PC-3 (cell line): ENCODE data around the gene RHOJ. TPM values are rescaled to one million over a fixed set of nuclear protein-coding genes. Genes with fewer than 3 reads are reported as not detected.
"Not testable (repeated sequence)": the region's sequence is repeated elsewhere in the genome, so short reads cannot be mapped to it uniquely, and the experiment has no call there.

Experiments
- ATAC-seq: fragments of 200-7000 bp; cut with Tn5 transposase; 2 replicates; pipeline ENCODE4 v1.9.1; 2020; ENCODE audit warnings: mild to moderate bottlenecking, moderate library complexity
- BruUV-seq: library from RNA; stranded (reverse); fragments of 400-500 nt; replicated peaks from 2 replicates; lab custom pipeline; 2021; lab: Mats Ljungman, UMichigan
- CTCF ChIA-PET: fragments of 300-600 bp; sonication (Branson Sonifier 250); formaldehyde crosslinking; loops from one replicate; lab custom pipeline; 2022; ENCODE audit warnings: antibody characterized with exemption; lab: Charles Lee
- POLR2A ChIA-PET: fragments of 300-600 bp; sonication (Branson Sonifier 250); formaldehyde crosslinking; loops from one replicate; lab custom pipeline; 2022; ENCODE audit warnings: antibody characterized with exemption; ENCODE audit not compliant: unreplicated experiment; lab: Charles Lee
- DNase-seq: peaks from one replicate; pipeline ENCODE4 v3.0.0-alpha.2; 2015
- H2AFZ ChIP-seq: fragments of 300-600 bp; sonication (generic); 2 replicates; pipeline ENCODE4 v1.6.0; 2016; ENCODE audit warnings: antibody characterized with exemption, low read length
- H3F3A ChIP-seq: fragments of 300-600 bp; sonication (generic); one replicate; pipeline ENCODE4 v1.6.0; 2017; ENCODE audit warnings: antibody characterized with exemption, low read length, control low read depth, mild to moderate bottlenecking; ENCODE audit not compliant: unreplicated experiment
- H3K27ac ChIP-seq: fragments of 300-600 bp; sonication (generic); 2 replicates; pipeline ENCODE4 v1.5.1; 2016; ENCODE audit warnings: mild to moderate bottlenecking, low read length
- H3K27me3 ChIP-seq: fragments of 300-600 bp; sonication (generic); 2 replicates; pipeline ENCODE4 v1.6.1; 2016; ENCODE audit warnings: low read length, mixed read lengths
- H3K36me3 ChIP-seq: fragments of 300-600 bp; sonication (generic); 2 replicates; pipeline ENCODE4 v1.6.1; 2016; ENCODE audit warnings: low read depth, mixed run types, low read length, mixed read lengths
- H3K4me1 ChIP-seq: fragments of 300-600 bp; sonication (generic); 2 replicates; pipeline ENCODE4 v1.5.1; 2016; ENCODE audit warnings: low read length; ENCODE audit not compliant: insufficient read depth
- H3K4me2 ChIP-seq: fragments of 300-600 bp; sonication (generic); 2 replicates; pipeline ENCODE4 v1.6.0; 2016; ENCODE audit warnings: low read length
- H3K4me3 ChIP-seq: fragments of 300-600 bp; sonication (generic); 2 replicates; pipeline ENCODE4 v1.5.1; 2016; ENCODE audit warnings: mild to moderate bottlenecking, low read length, mixed read lengths
- H3K79me2 ChIP-seq: fragments of 300-600 bp; sonication (generic); 2 replicates; pipeline ENCODE4 v1.6.1; 2017; ENCODE audit warnings: low read length, mixed read lengths
- H3K9ac ChIP-seq: fragments of 300-600 bp; sonication (generic); 2 replicates; pipeline ENCODE4 v1.6.0; 2016; ENCODE audit warnings: mild to moderate bottlenecking, low read length
- H3K9me2 ChIP-seq: fragments of 300-600 bp; sonication (generic); replicated peaks from 2 replicates; pipeline ENCODE4 v1.6.1; 2016; ENCODE audit warnings: mixed run types, low read length, mixed read lengths
- H3K9me3 ChIP-seq: fragments of 300-600 bp; sonication (generic); 2 replicates; pipeline ENCODE4 v1.6.1; 2016; ENCODE audit warnings: low read length, mixed read lengths
- H4K20me1 ChIP-seq: fragments of 300-600 bp; sonication (generic); 2 replicates; pipeline ENCODE4 v1.6.1; 2016; ENCODE audit warnings: low read length, mixed read lengths
- EZH2 ChIP-seq: fragments of 300-600 bp; sonication (generic); IDR thresholded peaks from one replicate; pipeline ENCODE4 v1.6.1; 2017; ENCODE audit warnings: antibody characterized with exemption, mild to moderate bottlenecking, low read length; ENCODE audit not compliant: unreplicated experiment
- EZH2phosphoT487 ChIP-seq: fragments of 300-600 bp; sonication (generic); IDR thresholded peaks from 2 replicates; pipeline ENCODE4 v1.6.1; 2018; ENCODE audit warnings: mild to moderate bottlenecking, antibody characterized with exemption, low read length, borderline replicate concordance
- intact Hi-C: fragments of 100-400 bp; cut with micrococcal nuclease; formaldehyde crosslinking; loops from 2 replicates; pipeline ENCODE4 v1.9.0; 2023
- total RNA-seq: library from RNA; depleted of rRNA; stranded (reverse); fragments of >200 nt; gene quantifications from 2 replicates; pipeline ENCODE4 v1.2.3, GENCODE V29; 2014
- TF ChIP-seq, protein P1 (sequence below): fragments of 300-600 bp; sonication (generic); conservative IDR thresholded peaks from 2 replicates; pipeline ENCODE4 v1.5.1; 2017; ENCODE audit warnings: antibody characterized with exemption, low read depth, mild to moderate bottlenecking, low read length

RHOJ gene
- total RNA-seq, 1 experiment from 2014 or later, result not detected

DNA sequence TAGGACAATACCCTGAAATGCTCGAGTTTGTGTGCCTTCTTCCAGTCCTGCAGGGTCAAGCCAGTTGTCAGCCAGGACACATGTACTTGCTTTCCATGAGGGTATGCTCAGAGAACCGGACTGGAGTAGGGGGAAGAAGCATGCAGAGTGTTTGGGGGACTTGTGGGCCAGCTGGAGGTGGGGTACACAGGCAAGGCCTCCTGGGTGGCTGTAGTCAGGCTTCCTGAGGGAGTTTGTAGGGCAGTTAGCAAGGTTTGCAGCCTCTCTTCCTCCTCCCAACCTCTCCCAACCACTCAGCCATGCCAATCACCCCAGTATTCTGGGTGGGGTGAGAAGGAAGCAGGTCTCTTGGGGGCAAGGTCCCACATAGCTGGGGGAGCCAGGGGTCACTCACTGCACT is 47.0 kb upstream of the RHOJ start:
- TF ChIP-seq, protein P1, sequence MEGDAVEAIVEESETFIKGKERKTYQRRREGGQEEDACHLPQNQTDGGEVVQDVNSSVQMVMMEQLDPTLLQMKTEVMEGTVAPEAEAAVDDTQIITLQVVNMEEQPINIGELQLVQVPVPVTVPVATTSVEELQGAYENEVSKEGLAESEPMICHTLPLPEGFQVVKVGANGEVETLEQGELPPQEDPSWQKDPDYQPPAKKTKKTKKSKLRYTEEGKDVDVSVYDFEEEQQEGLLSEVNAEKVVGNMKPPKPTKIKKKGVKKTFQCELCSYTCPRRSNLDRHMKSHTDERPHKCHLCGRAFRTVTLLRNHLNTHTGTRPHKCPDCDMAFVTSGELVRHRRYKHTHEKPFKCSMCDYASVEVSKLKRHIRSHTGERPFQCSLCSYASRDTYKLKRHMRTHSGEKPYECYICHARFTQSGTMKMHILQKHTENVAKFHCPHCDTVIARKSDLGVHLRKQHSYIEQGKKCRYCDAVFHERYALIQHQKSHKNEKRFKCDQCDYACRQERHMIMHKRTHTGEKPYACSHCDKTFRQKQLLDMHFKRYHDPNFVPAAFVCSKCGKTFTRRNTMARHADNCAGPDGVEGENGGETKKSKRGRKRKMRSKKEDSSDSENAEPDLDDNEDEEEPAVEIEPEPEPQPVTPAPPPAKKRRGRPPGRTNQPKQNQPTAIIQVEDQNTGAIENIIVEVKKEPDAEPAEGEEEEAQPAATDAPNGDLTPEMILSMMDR, result no peak
- TF ChIP-seq EZH2 (no peak), EZH2phosphoT487 (no peak)
- Histone ChIP-seq H3K79me2 (no peaks in the 10 kb centered on the region), H3F3A (no peaks in the 10 kb centered on the region), H4K20me1 (no peaks in the 10 kb centered on the region), H3K4me1 (no peaks in the 10 kb centered on the region), H3K27me3 (0 out of 2 replicates have a peak, but pooled peaks cover 5% of the 10 kb centered on the region), H3K4me3 (no peak overlapping the region), H3K4me2 (no peak overlapping the region), H2AFZ (no peak overlapping the region), H3K36me3 (no peaks in the 10 kb centered on the region), H3K9me2 (no peaks in the 10 kb centered on the region), H3K9me3 (no peaks in the 10 kb centered on the region), H3K27ac (no peak overlapping the region), H3K9ac (no peak overlapping the region)
- BruUV-seq, result no TSS peak
- intact Hi-C loops, result no loop called here
- ATAC-seq, result no peak
- CTCF ChIA-PET, result no interaction called here
- no peak for DNase-seq
- POLR2A ChIA-PET, result no interaction called here

DNA sequence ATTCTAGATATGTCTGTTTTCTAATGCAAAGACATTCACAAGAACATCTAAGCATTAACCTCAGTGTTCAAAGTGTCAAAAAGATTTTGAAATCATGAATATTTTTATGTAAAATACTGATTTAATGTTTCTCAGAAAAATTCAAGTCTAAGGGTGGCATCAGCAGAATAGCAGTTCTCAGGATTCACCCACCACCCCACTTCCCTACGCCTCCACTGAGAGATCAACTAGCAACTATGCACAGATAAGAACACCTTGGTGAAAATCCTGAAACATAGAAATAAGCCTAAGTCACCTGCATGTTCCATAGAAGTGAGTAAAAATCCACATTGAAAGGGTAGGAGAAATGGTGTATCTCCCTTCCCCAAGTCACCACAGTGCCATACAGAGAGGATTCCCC is 40.9 kb upstream of the RHOJ start:
- no peak for ATAC-seq
- Histone ChIP-seq H3K4me2 (no peak overlapping the region), H3K9me3 (peaks cover 13% of the 10 kb centered on the region; the same call in 1 of the 2 replicates), H3K4me1 (no peaks in the 10 kb centered on the region), H3K9ac (no peak overlapping the region), H3K4me3 (no peak overlapping the region), H3K27me3 (no peaks in the 10 kb centered on the region), H3K36me3 (no peaks in the 10 kb centered on the region), H3K79me2 (no peaks in the 10 kb centered on the region), H3K27ac (no peak overlapping the region), H3K9me2 (no peaks in the 10 kb centered on the region), H2AFZ (no peak overlapping the region), H3F3A (no peaks in the 10 kb centered on the region), H4K20me1 (no peaks in the 10 kb centered on the region)
- POLR2A ChIA-PET, result no interaction called here
- intact Hi-C loops, result no loop called here
- TF ChIP-seq EZH2phosphoT487 (no peak), EZH2 (no peak)
- TF ChIP-seq, protein P1, result no peak
- DNase-seq, result no peak
- CTCF ChIA-PET, result no interaction called here
- no TSS peak for BruUV-seq

DNA sequence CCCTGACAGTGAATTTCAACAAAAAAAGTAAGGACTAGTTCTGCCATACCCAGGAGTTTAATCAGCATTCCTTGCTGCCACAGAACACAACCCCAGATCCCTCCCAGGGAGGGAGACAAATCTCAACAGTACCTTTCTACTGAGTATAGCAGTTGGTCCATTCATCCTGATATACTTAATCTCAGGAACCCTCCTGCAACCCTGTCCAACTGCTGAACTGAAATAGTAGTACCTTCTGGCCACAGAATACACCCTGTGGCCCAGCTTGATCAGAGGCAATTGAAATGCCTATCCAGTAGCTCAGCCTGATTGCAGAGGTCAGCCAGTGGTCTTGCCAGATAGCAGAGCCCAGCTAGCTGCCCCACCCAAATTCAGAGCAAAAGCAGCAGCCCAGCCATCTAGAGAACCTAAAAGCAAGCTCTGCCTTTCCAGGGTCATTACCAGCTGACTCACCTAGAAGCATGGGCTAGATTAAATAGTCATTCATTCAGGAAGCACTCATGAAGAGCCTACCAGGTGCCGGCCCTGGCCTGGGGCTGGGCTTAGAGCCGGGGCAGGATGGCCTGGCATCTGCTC is 40.0 kb upstream of the RHOJ start:
- Histone ChIP-seq H3F3A (no peaks in the 10 kb centered on the region), H3K79me2 (no peaks in the 10 kb centered on the region), H3K27ac (no peak overlapping the region), H3K9ac (no peak overlapping the region), H3K36me3 (no peaks in the 10 kb centered on the region), H3K9me3 (peaks cover 13% of the 10 kb centered on the region; the same call in 1 of the 2 replicates), H3K4me1 (no peaks in the 10 kb centered on the region), H3K27me3 (no peaks in the 10 kb centered on the region), H2AFZ (no peak overlapping the region), H3K4me3 (no peak overlapping the region), H3K4me2 (no peak overlapping the region), H4K20me1 (no peaks in the 10 kb centered on the region), H3K9me2 (no peaks in the 10 kb centered on the region)
- POLR2A ChIA-PET, result no interaction called here
- no TSS peak for BruUV-seq
- no peak for TF ChIP-seq EZH2phosphoT487
- TF ChIP-seq, protein P1, result no peak
- no peak for TF ChIP-seq EZH2
- DNase-seq (no peak), ATAC-seq (no peak; the same call in 1 of the 2 replicates)
- intact Hi-C loops, result no loop called here
- CTCF ChIA-PET, result no interaction called here

DNA sequence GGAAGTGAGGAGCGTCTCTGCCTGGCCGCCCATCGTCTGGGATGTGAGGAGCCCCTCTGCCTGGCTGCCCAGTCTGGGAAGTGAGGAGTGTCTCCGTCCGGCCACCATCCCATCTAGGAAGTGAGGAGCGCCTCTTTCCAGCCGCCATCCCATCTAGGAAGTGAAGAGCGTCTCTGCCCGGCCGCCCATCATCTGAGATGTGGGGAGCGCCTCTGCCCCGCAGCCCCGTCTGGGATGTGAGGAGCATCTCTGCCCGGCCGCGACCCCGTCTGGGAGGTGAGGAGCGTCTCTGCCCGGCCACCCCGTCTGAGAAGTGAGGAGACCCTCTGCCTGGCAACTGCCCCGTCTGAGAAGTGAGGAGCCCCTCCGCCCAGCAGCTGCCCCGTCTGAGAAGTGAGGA is 39.0 kb upstream of the RHOJ start:
- H3K79me2 ChIP-seq, CTCF ChIA-PET, H3K27ac ChIP-seq, POLR2A ChIA-PET, H3K4me1 ChIP-seq, BruUV-seq, H3K27me3 ChIP-seq, ATAC-seq, H3K9ac ChIP-seq, H3K4me2 ChIP-seq, H3K4me3 ChIP-seq, H2AFZ ChIP-seq, H3K9me2 ChIP-seq, H3K36me3 ChIP-seq, intact Hi-C loops, H4K20me1 ChIP-seq, H3F3A ChIP-seq, DNase-seq: not testable (repeated sequence)
- H3K9me3 ChIP-seq, result peaks cover 13% of the 10 kb centered on the region; the same call in 1 of the 2 replicates
